HCT116 (cell line): ENCODE results near the gene CELF2. TPM values are rescaled to one million over a fixed set of nuclear protein-coding genes. Genes with fewer than 3 reads are reported as not detected.

ENCODE experiments used
- ATAC-seq: fragments of 200-7000 bp; cut with Tn5 transposase; 2 replicates; pipeline ENCODE4 v1.9.1; 2020; ENCODE audit warnings: mild to moderate bottlenecking, moderate library complexity
- BruUV-seq: library from RNA; stranded (reverse); fragments of 400-500 nt; replicated peaks from 2 replicates; lab custom pipeline; 2021; lab: Mats Ljungman, UMichigan
- CTCF ChIA-PET: fragments of 300-600 bp; sonication (Branson Sonifier 250); formaldehyde crosslinking; loops from one replicate; lab custom pipeline; 2021; ENCODE audit warnings: antibody characterized with exemption; lab: Charles Lee
- POLR2A ChIA-PET: fragments of 300-600, 350-600 bp; sonication (Branson Sonifier 250); formaldehyde crosslinking; loops from one replicate; lab custom pipeline; 2021; ENCODE audit warnings: antibody characterized with exemption; lab: Charles Lee
- RAD21 ChIA-PET, 2 experiments: fragments of 300-600 bp; sonication (Branson Sonifier 250); formaldehyde crosslinking; loops; one replicate each; lab custom pipeline; 2023; ENCODE audit warnings: low total read pairs in 2 of 2; ENCODE audit not compliant: uncharacterized antibody in 2 of 2, unreplicated experiment in 2 of 2, low non-redundant PET in 1 of 2; lab: Charles Lee
- DNase-seq: peaks from one replicate; pipeline ENCODE4 v3.0.0-alpha.2; 2010; ENCODE audit warnings: low read depth, low spot score
- H2AFZ ChIP-seq: fragments of 200-600 bp; shearing (Covaris generic), sonication (generic); 2 replicates; pipeline ENCODE4 v1.6.1; 2017; ENCODE audit warnings: low read depth, mixed run types, mixed read lengths, antibody characterized with exemption, low read length; ENCODE audit not compliant: poor library complexity, severe bottlenecking
- H3K27ac ChIP-seq: 2 replicates; pipeline ENCODE4 v1.5.1; 2012; ENCODE audit warnings: low read depth, low read length
- H3K27me3 ChIP-seq: fragments of 200-600 bp; sonication (generic); 2 replicates; pipeline ENCODE4 v1.6.1; 2016; ENCODE audit warnings: mixed run types, low read length, mixed read lengths; ENCODE audit not compliant: insufficient read depth
- H3K36me3 ChIP-seq, 2 experiments: fragments of 200-500 bp in 1 of 2; fragments of 200-600 bp in 1 of 2; sonication (Bioruptor generic) in 1 of 2; sonication (generic) in 1 of 2; 2 replicates each; pipeline versions ENCODE4 v1.5.1 to v1.6.1; 2014 to 2016; ENCODE audit warnings: low read length in 2 of 2, inconsistent platforms in 1 of 2, mixed read lengths in 1 of 2, mixed run types in 1 of 2; ENCODE audit not compliant: insufficient read depth in 2 of 2, control insufficient read depth in 1 of 2
- H3K4me1 ChIP-seq, 2 experiments: fragments of 200-600 bp in 1 of 2; sonication (generic) in 1 of 2; 2 replicates each; pipeline versions ENCODE4 v1.5.1 to v1.6.1; 2012 to 2017; ENCODE audit warnings: low read length in 2 of 2, inconsistent platforms in 1 of 2, mild to moderate bottlenecking in 1 of 2, mixed read lengths in 1 of 2, mixed run types in 1 of 2, moderate library complexity in 1 of 2; ENCODE audit not compliant: insufficient read depth in 2 of 2, control insufficient read depth in 1 of 2
- H3K4me2 ChIP-seq: fragments of 200-600 bp; sonication (generic); 2 replicates; pipeline ENCODE4 v1.6.1; 2017; ENCODE audit warnings: mixed run types, low read length, mixed read lengths
- H3K4me3 ChIP-seq, 2 experiments: fragments of 200-600 bp in 1 of 2; sonication (generic) in 1 of 2; replicated peaks in 1 of 2; 2 replicates each; pipeline ENCODE4 v1.5.1; 2011 to 2016; ENCODE audit warnings: low read length in 2 of 2, control low read depth in 1 of 2, low read depth in 1 of 2, mild to moderate bottlenecking in 1 of 2, mixed read lengths in 1 of 2, mixed run types in 1 of 2
- H3K79me2 ChIP-seq: fragments of 200-600 bp; sonication (generic); 2 replicates; pipeline ENCODE4 v1.6.1; 2017; ENCODE audit warnings: mild to moderate bottlenecking, mixed run types, low read length, moderate library complexity, mixed read lengths; ENCODE audit not compliant: insufficient read depth
- H3K9ac ChIP-seq: fragments of 200-600 bp; sonication (generic); 2 replicates; pipeline ENCODE4 v1.6.1; 2016; ENCODE audit warnings: low read length, mixed read lengths
- H3K9me2 ChIP-seq: fragments of 200-600 bp; sonication (generic), shearing (Covaris generic); 2 replicates; pipeline ENCODE4 v1.6.1; 2017; ENCODE audit warnings: mixed run types, mild to moderate bottlenecking, moderate library complexity; ENCODE audit not compliant: insufficient read depth
- H3K9me3 ChIP-seq, 2 experiments: fragments of 200-500 bp in 1 of 2; fragments of 200-600 bp in 1 of 2; sonication (Bioruptor generic) in 1 of 2; sonication (generic) in 1 of 2; 2 replicates each; pipeline ENCODE4 v1.6.1; 2014 to 2017; ENCODE audit warnings: low read length in 2 of 2, mixed read lengths in 2 of 2, inconsistent platforms in 1 of 2, low read depth in 1 of 2, mild to moderate bottlenecking in 1 of 2, mixed run types in 1 of 2, moderate library complexity in 1 of 2; ENCODE audit not compliant: control insufficient read depth in 1 of 2, insufficient read depth in 1 of 2
- H4K20me1 ChIP-seq: fragments of 200-600 bp; sonication (generic), shearing (Covaris generic); 2 replicates; pipeline ENCODE4 v1.6.1; 2017; ENCODE audit warnings: mixed run types, mild to moderate bottlenecking, moderate library complexity; ENCODE audit not compliant: insufficient read depth
- CBX3 ChIP-seq: IDR thresholded peaks from 2 replicates; pipeline ENCODE4 v1.6.1; 2012; ENCODE audit warnings: low read depth
- CEBPB ChIP-seq: IDR thresholded peaks from 2 replicates; pipeline ENCODE4 v1.6.1; 2012; ENCODE audit warnings: low read depth
- EGR1 ChIP-seq: IDR thresholded peaks from 2 replicates; pipeline ENCODE4 v1.6.1; 2012; ENCODE audit warnings: low read depth
- ELF1 ChIP-seq: IDR thresholded peaks from 2 replicates; pipeline ENCODE4 v1.6.1; 2012; ENCODE audit warnings: low read depth, borderline replicate concordance
- EZH2phosphoT487 ChIP-seq: fragments of 200-600 bp; IDR thresholded peaks from 2 replicates; pipeline ENCODE4 v1.6.1; 2018; ENCODE audit warnings: antibody characterized with exemption, borderline replicate concordance
- FOSL1 ChIP-seq: IDR thresholded peaks from 2 replicates; pipeline ENCODE4 v1.6.1; 2012; ENCODE audit warnings: low read depth
- JUND ChIP-seq: IDR thresholded peaks from 2 replicates; pipeline ENCODE4 v1.6.1; 2012
- POLR2A ChIP-seq: IDR thresholded peaks from 2 replicates; pipeline ENCODE4 v1.7.0; 2011; ENCODE audit warnings: borderline replicate concordance; ENCODE audit not compliant: insufficient read depth, insufficient read length; ENCODE audit errors: extremely low read depth
- POLR2AphosphoS5 ChIP-seq: IDR thresholded peaks from 2 replicates; pipeline ENCODE4 v1.6.1; 2011; ENCODE audit warnings: mild to moderate bottlenecking, low read depth, low read length, moderate library complexity
- RAD21 ChIP-seq: IDR thresholded peaks from 2 replicates; pipeline ENCODE4 v1.6.1; 2012; ENCODE audit warnings: low read depth, mild to moderate bottlenecking
- SIN3A ChIP-seq: IDR thresholded peaks from 2 replicates; pipeline ENCODE4 v1.6.1; 2012; ENCODE audit warnings: low read depth
- SP1 ChIP-seq: IDR thresholded peaks from 2 replicates; pipeline ENCODE4 v1.6.1; 2012; ENCODE audit warnings: low read depth
- SRF ChIP-seq: IDR thresholded peaks from 2 replicates; pipeline ENCODE4 v1.6.1; 2012; ENCODE audit warnings: low read depth
- TCF7L2 ChIP-seq: IDR thresholded peaks from 2 replicates; pipeline ENCODE4 v1.7.0; 2011; ENCODE audit warnings: borderline replicate concordance, inconsistent platforms; ENCODE audit not compliant: insufficient read depth, insufficient read length; ENCODE audit errors: extremely low read depth
- YY1 ChIP-seq: IDR thresholded peaks from 2 replicates; pipeline ENCODE4 v1.6.1; 2011; ENCODE audit warnings: low read length, low read depth, moderate library complexity, mild to moderate bottlenecking; ENCODE audit not compliant: insufficient replicate concordance; ENCODE audit errors: extremely low read depth
- ZBTB33 ChIP-seq: IDR thresholded peaks from 2 replicates; pipeline ENCODE4 v1.6.1; 2011; ENCODE audit warnings: mild to moderate bottlenecking, low read length, moderate library complexity; ENCODE audit not compliant: insufficient replicate concordance; ENCODE audit errors: extremely low read depth
- ZFX ChIP-seq: fragments of 450-650 bp; IDR thresholded peaks from 2 replicates; pipeline ENCODE4 v1.6.1; 2017
- ZNF274 ChIP-seq: fragments of 200-500 bp; sonication (Bioruptor generic); IDR thresholded peaks from 2 replicates; pipeline ENCODE4 v1.6.1; 2014; ENCODE audit warnings: mild to moderate bottlenecking, low read depth, low read length, inconsistent platforms
- intact Hi-C: fragments of 100-400 bp; cut with micrococcal nuclease; formaldehyde crosslinking; loops from 2 replicates; pipeline ENCODE4 v1.10.0; 2022
- total RNA-seq: library from RNA; stranded (reverse); gene quantifications from one replicate; pipeline ENCODE4 v1.2.1, GENCODE V29; 2021; ENCODE audit not compliant: unreplicated experiment
- TF ChIP-seq, protein P1 (sequence below), 3 experiments: fragments of 200-600 bp in 1 of 3; sonication (generic) in 1 of 3; IDR thresholded peaks in 2 of 3; conservative IDR thresholded peaks in 1 of 3; 2 replicates each; pipeline ENCODE4 v1.5.1; 2012 to 2017; ENCODE audit warnings: low read depth in 2 of 3, low read length in 2 of 3, antibody characterized with exemption in 1 of 3, borderline replicate concordance in 1 of 3, control low read depth in 1 of 3, mild to moderate bottlenecking in 1 of 3, mixed read lengths in 1 of 3, mixed run types in 1 of 3, moderate library complexity in 1 of 3; ENCODE audit not compliant: insufficient read depth in 1 of 3

CELF2 gene
- total RNA-seq, 1 experiment from 2014 or later, result 0.66 TPM

DNA sequence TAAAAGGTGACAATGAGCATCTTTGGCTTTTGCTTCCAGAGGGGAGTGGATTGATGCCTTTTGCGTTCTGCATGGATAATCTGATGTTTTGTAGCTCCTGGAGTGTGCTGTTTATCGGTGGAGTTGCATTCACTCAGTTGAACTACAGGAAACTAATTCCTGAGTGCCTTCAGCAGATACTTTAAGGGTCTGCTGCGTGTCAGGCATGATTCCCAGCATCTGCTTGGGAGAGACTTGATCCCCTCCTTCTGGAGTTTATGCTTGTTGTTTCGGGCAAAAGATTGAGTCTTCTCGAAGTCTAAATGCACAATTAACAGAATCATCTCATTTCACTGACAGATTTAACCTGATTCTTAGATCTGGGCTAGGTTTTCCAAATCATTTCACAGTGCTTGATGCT lies 46.2 kb downstream of the CELF2 start:
- no peak overlapping the region for H3K4me2 ChIP-seq
- no peaks in the 10 kb centered on the region for H4K20me1 ChIP-seq
- H3K9me2 ChIP-seq, result no peaks in the 10 kb centered on the region
- no peak overlapping the region for H3K4me3 ChIP-seq
- ChIA-PET CTCF (no interaction called here), RAD21 (no interaction called here), POLR2A (no interaction called here)
- H3K4me1 ChIP-seq, result no peaks in the 10 kb centered on the region
- H3K79me2 ChIP-seq, result no peaks in the 10 kb centered on the region
- BruUV-seq, result no TSS peak
- no peak overlapping the region for H3K27ac ChIP-seq
- no peaks in the 10 kb centered on the region for H3K36me3 ChIP-seq
- peaks cover 0 to 5% of the 10 kb centered on the region in 2 experiments; a peak in 1 of 4 replicates for H3K9me3 ChIP-seq
- DNase-seq, result no peak
- no peaks in the 10 kb centered on the region for H3K27me3 ChIP-seq
- no peak overlapping the region for H3K9ac ChIP-seq
- no peak for TF ChIP-seq TCF7L2
- TF ChIP-seq ZNF274, result no peak
- TF ChIP-seq YY1, result no peak
- no peak for TF ChIP-seq SP1
- intact Hi-C loops, result no loop called here
- H2AFZ ChIP-seq, result no peak overlapping the region
- no peak for ATAC-seq

- peaks cover 0 to 5% of the 10 kb centered on the region in 2 experiments; a peak in 1 of 4 replicates for H3K9me3 ChIP-seq
- H3K36me3 ChIP-seq, result no peaks in the 10 kb centered on the region
- no peaks in the 10 kb centered on the region for H3K4me1 ChIP-seq
- no peak overlapping the region for H3K27ac ChIP-seq
- POLR2A ChIA-PET, result no interaction called here
- CTCF ChIA-PET, result no interaction called here
- H3K4me2 ChIP-seq, result no peak overlapping the region
- H3K9ac ChIP-seq, result no peak overlapping the region
- RAD21 ChIA-PET, result no interaction called here
- no peaks in the 10 kb centered on the region for H3K9me2 ChIP-seq
- no peaks in the 10 kb centered on the region for H4K20me1 ChIP-seq
- H2AFZ ChIP-seq, result no peak overlapping the region
- no TSS peak for BruUV-seq
- ATAC-seq, result no peak
- intact Hi-C loops, result no loop called here
- H3K4me3 ChIP-seq, result no peak overlapping the region
- no peak for DNase-seq
- no peaks in the 10 kb centered on the region for H3K27me3 ChIP-seq
- no peaks in the 10 kb centered on the region for H3K79me2 ChIP-seq
- no peak for TF ChIP-seq ZBTB33
- no peak for TF ChIP-seq SIN3A
- TF ChIP-seq TCF7L2, result no peak
- no peak for TF ChIP-seq POLR2A
- TF ChIP-seq FOSL1, result no peak
- no peak for TF ChIP-seq ZFX
- TF ChIP-seq SP1, result no peak
- no peak for TF ChIP-seq JUND
- TF ChIP-seq EZH2phosphoT487, result no peak
- no peak for TF ChIP-seq ZNF274
- no peak for TF ChIP-seq CEBPB
- TF ChIP-seq, protein P1, sequence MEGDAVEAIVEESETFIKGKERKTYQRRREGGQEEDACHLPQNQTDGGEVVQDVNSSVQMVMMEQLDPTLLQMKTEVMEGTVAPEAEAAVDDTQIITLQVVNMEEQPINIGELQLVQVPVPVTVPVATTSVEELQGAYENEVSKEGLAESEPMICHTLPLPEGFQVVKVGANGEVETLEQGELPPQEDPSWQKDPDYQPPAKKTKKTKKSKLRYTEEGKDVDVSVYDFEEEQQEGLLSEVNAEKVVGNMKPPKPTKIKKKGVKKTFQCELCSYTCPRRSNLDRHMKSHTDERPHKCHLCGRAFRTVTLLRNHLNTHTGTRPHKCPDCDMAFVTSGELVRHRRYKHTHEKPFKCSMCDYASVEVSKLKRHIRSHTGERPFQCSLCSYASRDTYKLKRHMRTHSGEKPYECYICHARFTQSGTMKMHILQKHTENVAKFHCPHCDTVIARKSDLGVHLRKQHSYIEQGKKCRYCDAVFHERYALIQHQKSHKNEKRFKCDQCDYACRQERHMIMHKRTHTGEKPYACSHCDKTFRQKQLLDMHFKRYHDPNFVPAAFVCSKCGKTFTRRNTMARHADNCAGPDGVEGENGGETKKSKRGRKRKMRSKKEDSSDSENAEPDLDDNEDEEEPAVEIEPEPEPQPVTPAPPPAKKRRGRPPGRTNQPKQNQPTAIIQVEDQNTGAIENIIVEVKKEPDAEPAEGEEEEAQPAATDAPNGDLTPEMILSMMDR (IDR thresholded peaks at IDR 0.05 in 2 of 3, conservative IDR thresholded peaks at IDR 0.05 in 1 of 3; ENCODE audit: borderline replicate concordance in 1 of 3, insufficient read depth in 1 of 3, low read depth in 2 of 3, low read length in 2 of 3), result no peak
- TF ChIP-seq ELF1, result no peak
- TF ChIP-seq EGR1, result no peak
- no peak for TF ChIP-seq CBX3
- TF ChIP-seq SRF, result no peak
- TF ChIP-seq POLR2AphosphoS5, result no peak
- no peak for TF ChIP-seq RAD21
- TF ChIP-seq YY1, result no peak
Observed at GRCh38 chr10:11064832-11065231, 47.2 kb downstream of the CELF2 start.
